ENCODE data around the gene DSTN.

DSTN gene

DNA sequence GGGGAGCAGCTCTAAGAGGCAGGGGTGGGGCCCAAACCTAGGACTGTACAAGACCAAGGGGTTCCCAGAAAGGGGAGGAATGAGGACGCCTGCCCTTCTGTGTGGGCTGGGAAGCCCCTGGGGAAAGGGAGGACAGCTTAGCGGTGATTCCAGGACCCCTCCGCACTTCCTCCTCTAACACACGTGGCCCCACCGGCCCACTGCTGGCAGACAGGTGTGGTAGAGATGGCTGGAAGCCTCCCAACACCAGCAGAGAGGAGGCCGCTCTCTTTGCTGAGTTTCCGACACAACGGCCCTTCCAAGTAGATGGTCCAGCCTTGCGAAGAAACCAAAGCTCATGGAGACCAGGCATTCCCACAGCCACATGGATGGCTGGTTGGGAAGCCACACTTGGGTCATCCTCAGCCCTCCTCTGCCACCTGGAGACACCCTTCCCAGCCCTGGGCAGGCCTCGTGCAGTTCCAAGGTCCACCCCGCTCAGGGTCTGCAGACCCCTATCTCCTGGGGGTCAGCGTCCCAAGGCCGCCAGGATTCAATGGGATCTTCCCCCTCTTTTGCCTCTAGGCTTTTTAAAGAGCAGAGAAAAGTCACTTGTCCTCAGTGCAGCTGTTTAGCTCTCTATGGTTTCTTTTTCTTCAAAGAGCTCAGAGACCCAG, 68.2 kb downstream of the DSTN start:
- DNase-seq (ENCODE audit: low read depth), result no peak

DNA sequence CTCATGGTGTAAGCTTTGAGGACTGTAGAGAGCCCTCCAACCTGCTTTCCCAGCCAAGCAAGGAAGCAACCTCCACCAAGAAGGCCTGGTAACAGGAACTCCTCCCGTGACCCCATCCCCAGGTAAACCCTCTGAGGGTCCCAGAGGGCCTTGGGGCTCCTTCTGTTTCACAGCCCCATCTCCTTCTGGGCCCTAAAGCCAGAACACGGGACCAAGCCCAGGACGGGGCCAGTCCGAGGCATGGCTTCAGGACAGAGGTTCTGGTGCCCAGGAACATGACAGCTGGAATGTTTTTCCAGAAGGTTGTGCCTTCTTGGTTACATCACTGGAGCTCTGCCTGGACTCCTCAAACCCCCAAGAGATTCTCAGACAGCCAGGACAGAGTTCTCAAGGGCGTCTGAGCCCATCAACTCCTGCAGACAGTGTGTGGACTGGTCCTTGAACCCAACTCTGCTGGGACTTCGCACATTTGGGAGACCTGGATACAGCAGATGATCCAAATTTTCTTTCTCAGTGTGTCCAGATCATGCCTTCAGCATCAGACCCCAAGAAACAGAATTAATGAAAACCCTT, 69.0 kb downstream of the DSTN start:
- no peak for DNase-seq (ENCODE audit: low read depth)

DNA sequence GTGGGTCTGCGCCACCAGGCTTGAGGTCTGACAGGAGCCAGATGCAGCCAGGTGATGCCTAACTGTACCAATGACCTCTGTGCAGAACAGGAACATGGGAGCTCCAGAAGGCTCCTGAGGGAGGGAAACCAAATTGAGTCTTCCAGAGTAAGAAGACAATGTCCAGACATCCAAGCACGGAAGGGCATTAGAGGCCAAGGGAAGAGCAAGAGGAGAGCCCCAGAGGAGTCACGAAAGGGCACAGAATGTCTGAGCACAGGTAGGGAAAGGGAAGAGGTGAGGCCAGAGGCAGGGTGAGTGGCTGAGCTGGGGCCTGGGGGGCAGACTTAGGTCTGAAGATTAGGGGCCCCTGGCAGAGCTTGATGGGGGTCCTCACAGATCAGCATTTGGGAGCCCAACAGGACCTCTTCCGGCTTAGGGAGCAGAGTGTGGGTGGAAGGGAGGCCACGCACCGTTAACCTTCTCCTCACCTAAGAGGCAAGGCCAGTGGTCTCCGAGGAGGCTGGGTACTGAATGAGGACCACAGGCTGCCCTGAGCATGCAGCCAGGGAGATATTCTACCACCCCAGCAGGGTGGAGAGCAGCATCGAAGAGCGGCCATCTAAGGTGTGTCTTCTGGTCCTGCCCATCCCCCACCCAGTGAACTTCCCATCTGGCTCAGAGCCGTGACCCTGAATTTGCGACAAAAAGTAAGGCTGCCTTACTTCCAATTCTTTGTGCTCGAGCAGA, 70.4 kb downstream of the DSTN start:
- DNase-seq (ENCODE audit: low read depth), result no peak

DNA sequence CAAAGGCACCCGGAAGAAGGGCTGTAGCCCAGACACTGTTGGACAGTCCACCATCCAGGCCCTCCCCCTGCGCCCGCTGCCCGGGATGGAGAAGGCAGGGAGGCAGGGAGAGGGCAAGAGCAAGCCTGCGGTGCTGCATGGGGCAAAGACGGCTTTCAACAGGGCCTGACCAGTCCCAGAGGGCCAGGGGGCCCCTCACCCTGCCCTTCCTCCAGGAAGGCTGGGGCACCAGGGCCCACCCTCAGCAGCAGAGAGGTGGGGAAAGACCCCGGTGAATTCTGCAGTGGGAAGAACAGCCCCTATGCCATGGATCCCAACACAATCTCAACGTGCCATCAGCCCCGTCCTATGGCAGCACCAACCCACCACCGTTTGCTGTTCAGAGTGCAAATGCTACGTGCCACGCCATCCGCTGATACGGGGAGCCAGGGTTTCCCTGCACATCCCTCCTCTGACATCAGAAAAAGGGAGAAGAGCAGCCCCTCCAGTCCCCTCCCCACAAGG, 71.1 kb downstream of the DSTN start:
- DNase-seq (ENCODE audit: low read depth), result no peak

DNA sequence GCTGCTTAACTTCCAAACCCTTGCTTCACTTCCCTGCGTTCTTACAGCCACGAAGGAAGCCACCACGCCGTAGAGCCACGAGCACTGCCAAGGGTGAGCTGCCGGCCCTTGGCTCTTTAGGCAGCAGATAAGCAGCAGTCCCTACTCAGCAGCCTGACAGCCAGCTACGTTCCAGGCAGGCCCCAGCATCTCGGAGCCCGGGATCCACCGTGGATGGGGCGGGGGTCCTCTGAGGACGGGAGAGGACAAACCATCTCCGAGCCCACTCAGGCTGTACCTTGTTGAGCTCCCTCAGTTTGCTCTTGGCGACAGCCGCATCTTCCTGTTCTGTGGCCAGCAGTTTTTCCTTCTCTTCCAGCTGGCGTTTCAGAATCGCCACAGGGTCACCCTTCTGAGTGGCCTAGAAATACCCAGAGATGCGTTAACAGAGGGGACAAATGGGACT, 71.7 kb downstream of the DSTN start:
- DNase-seq (ENCODE audit: low read depth), result no peak

DNA sequence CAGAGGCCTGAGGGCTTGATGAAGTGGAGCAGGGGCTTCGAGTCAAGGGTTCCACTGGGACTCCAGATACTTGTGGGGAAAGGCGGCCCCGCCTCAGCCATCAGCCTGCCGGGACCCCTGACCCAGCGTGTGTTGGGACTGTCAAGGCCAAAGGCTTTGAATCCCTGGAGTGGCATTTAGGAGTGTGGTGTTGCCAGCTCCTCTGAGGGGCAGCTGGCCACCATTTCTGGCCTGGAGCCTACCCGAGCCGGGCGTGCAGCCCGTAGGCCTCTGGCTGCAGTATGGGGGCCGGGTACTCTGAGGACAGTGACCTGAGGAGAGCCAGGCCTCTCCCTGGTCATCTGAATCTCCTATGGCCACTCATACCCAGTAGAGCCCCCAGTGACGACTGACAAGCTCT, 72.1 kb downstream of the DSTN start:
- no peak for DNase-seq (ENCODE audit: low read depth)

DNA sequence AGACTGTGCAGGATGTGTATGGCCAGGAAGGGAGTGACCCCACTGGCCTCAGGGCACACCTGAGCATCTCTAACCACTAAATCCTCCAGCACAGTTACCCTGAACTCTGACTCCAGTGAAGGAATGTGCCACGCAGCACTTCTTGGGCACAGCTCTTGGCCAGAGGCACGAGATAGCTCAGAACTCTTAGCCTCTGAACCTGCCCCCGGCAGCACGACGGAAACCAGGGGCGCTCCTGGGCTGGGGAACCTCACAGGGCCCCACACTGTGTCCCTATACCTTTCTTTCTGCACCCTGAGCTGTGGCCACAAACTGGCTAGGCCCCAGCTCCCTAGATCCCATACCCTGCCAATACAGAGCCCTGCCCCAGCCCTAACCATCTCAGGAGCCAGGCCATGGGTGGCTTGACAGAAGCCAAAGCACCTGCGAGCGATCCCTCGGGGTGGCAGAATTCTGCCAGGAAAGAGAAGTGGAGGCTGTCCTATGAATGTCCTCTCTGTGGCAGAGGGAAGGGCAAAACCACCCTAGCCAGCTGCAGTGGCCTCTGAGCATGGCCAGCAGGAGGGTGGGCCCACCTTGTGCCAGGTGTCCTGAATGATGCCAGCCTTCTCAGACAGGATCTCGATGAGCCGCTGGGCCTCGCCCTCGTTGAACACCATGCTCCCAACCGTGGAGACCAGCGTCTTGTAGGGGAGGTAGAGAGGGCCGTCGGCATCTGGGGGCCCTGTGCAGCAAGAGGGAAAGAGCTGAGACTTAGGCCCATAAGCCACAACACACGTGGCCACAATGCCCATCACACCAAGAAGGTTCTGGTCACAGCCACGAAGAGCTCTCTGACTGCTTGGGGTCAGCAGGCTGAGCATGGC, 72.8 kb downstream of the DSTN start:
- no peak for DNase-seq (ENCODE audit: low read depth)

DNA sequence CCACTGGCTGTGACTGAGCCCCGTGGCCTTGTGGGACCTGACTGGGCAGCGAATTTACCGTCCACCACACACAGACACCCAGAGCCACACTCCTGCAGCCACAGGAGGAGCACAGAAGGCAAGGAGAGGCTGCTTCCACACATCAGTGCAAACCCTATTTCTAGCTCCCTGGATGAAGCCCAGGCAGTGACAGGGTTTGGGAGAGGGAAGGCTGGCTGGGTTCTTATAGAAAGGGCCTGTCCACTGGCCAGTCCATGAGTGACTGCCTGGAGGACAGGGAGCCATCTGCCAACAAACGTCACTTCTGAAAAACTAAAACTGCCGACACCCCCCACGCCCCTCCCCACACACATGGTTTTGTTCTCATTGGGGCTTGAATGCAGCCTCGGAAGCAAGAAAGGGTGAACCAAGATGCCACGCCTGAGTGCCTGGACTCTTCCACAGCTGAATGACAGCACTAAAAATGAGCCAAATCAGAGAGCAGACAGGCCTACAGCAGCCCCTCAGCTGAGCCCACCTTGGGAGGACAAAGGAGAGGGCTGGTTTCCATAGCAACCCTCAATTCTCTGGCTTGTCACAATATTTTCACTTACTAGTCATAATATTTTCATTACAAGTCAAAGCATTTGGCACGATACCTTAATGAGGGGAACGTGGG, 73.8 kb downstream of the DSTN start:
- DNase-seq (ENCODE audit: low read depth), result no peak

DNA sequence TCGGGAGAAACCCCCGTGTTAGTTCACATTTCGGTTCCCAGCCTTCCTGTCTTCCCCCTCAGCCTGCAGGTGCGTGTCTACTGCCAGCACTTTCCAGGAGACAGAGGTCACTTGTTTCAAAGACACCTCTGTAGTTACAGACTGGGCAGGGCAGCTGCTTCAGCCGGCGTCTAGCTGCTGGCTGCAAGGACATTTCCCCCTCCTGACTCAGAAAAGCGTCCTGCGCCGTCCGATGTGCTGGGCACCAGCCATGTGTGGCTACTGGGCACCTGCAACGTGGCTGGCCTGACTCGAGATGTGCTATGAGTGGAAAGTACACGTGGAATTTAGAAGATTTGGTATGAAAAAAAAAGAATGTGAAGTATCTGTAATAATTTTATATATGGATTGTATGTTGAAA, 74.6 kb downstream of the DSTN start:
- DNase-seq (ENCODE audit: low read depth), result no peak

DNA sequence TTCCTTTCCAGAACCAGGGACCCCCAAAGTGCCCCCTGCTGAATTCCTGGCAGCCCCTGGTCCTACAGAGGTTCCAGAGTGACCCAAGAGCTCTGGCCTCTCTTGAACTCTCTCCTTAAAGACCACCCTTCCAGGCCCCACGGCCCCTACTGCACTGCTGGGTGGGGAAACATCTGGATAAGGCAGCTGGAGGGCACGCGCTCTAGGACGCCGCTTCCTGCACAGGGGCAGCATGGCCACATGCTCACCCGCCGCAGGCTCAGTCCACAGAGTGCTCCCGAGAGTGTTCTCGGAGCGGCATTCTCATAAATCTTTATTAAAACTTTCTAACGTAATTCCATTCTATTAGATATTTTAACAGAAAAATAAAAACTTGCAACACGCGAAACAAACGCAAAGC, 75.1 kb downstream of the DSTN start:
- no peak for DNase-seq (ENCODE audit: low read depth)

DNA sequence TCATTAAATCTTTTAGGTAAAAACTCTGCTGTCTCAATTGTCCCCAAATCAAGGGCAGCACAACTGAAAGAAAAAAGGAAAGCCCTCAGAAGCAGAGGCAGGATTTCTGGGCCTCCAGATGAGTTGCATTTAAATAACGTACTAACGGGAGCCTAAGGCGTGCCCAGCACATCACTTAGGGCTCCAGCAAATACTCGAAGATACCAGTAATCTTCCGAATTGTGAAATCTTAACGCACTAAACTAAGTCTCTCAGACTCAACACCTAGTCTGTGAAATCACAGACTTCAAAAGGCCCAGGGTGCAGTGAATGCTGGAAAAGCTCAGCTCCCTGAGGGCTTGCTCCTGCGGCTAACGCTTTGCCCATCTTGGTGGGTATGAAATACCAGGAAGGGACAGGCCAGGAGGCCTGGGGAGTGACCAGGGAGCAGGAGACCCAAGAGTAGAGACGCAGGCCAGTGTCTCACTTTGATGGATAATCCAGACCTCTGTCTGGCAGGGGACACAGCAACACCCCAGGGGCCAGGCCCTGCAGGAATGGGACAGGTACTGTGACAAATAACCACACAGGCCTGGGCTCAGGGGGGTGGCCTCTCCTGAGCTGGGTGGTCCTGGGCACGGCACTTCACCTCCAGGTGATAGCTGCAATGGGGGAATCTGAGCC, 75.8 kb downstream of the DSTN start:
- DNase-seq (ENCODE audit: low read depth), result no peak

DNA sequence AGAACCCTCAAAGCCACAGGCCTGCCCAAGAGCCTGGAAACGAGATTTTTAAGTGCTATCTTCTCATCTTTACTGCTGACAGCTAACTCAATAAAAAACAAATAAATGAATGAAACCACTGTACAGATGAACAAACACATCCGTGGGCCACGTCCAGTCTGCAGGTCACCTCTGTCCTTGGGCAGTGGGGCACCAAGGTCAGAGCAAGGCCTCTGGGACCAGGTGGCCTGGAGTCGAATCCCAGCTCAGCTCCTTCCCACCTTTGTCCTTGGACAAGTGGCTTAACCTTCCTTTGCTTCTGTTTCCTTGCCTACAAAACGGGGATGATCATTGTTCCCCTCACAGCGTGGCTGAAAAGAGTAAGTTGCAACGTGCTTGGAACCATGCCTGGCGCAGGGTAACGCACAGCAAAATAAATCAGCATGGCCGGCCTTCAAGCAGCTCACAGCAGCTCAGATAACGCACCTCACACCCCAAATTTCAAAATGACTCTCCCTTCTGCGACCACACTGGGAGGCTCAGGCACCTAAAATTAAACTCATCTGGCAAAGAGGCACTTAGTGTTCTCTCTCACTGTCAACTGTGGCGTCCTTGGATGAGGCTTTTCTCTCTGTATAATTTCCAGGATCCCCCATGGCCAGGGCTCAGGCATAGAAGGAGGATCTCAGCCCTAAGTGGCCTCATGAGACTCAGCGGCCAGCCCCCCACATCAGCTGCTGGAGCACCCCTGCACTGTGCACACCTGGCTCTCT, 76.5 kb downstream of the DSTN start:
- no peak for DNase-seq (ENCODE audit: low read depth)

DNA sequence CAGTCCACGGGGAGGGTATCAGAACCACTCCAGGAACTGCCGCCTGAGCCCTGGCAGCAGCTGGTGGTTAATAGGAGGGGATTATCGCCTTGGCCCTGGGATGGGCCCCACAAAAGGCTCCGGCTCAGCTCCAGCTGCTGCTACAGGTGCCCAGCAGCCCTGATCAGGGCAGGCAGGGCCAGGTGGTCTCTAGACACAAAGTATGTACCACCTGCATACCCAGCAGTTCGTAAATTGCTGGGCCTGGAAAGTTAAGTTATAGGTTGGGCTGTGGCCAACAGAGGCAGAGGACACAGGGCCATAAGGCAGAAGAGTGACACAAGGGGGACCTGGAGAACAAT, 77.1 kb downstream of the DSTN start:
- DNase-seq (ENCODE audit: low read depth), result no peak

DNA sequence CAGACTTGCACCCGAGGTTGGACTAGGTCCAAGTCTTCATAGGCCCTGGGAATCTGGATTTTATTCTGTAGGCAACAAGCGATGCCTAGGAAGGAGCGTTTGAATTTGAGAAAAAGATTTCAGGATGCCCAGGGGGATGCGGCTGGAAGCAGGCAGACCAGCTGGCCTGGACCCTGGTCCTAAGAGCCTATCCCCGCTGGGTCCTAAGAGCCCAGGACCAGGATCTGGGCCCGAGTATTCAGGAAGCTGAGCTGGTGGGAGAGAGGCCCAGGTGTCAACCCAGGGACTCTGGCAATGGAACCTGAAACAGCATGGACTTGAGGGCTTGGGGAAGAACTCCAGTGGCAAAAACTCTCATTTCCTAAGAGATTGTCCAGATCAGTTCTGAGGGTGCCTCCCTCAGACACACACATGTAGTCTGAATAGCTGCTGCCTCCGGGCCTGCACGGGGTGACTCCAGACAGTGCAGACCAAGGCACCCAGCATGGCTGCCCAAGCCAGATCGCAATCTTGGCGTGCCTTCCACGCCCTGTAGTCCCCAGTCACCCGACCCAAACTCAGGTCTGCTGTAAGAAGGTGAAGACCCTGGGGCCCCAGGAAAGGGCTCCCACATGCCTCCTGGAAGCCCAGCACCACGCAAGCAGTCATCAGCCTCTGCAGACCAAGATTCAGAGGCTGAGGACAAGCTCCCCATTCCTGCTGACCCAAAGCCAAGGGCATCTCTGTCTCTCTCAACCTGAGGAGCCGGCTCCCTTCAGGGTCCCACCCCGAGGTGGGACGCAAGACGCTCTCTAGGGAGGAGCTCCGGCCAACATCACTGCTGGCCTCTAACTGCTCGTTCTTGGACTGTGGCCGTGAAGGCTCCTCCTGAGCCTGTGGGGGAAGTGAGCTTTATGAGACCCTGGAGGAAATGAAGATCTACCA, 77.8 kb downstream of the DSTN start:
- DNase-seq (ENCODE audit: low read depth), result no peak

DNA sequence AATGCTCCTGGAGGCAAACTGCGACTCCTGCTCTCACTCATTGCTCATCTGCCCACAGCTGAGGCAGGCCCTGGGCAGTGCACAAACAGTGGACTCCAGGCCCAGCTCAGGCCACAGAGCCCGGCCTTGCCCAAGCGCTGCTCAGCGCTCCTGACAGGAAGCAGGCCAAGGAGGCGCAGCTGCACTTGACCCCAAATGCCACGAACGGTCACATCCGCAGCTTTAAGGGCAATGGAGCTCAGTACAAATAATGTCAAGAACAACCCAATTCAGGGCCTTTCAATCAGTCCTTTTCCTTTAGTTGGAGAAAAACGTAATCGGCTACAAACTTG, 78.4 kb downstream of the DSTN start:
- no peak for DNase-seq (ENCODE audit: low read depth)

DNA sequence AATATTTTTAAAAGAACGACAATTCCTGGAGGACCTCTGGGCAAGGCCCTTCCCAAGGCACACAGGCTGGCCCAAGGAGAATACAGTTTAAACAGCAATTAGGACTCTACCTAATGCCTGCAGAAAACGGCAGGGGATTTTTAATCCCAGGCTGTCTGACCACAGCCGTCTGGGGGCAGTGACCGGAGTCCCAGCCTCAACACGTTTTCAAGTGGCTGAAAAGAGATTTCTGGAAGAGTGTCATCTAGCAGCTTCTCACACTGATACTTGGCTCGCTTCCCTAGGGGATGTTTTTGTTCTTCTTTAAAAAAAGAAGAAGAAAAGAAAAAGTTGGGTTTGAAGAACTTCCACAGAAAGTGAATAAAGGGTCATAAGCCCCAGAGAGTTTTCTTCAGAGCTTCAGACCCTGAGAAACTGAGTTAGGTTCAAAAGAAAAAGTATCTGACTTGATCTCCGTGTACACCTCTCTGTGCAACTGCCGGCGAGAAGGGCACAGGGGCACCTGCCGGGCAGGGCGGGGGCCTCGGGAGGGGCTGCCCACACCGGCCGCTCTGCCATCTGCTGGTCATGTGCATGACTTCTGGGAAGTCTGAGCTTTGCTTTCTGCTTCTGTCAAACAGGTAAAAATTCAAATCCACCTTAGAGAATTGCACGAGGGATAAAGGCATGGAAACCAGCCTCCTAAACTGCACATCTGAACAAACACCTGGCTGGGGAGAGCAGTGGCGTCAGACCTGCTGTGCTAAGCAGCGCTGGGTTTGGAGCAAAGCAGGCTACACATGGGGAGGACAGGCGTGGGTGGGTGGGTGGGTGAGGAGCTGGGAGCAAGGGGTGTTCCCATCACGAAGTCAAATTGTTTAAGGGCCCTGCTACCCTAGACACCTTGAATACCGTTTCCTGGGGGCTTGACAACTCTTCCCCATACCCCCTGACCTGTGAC, 79.2 kb downstream of the DSTN start:
- DNase-seq (ENCODE audit: low read depth), result no peak

DNA sequence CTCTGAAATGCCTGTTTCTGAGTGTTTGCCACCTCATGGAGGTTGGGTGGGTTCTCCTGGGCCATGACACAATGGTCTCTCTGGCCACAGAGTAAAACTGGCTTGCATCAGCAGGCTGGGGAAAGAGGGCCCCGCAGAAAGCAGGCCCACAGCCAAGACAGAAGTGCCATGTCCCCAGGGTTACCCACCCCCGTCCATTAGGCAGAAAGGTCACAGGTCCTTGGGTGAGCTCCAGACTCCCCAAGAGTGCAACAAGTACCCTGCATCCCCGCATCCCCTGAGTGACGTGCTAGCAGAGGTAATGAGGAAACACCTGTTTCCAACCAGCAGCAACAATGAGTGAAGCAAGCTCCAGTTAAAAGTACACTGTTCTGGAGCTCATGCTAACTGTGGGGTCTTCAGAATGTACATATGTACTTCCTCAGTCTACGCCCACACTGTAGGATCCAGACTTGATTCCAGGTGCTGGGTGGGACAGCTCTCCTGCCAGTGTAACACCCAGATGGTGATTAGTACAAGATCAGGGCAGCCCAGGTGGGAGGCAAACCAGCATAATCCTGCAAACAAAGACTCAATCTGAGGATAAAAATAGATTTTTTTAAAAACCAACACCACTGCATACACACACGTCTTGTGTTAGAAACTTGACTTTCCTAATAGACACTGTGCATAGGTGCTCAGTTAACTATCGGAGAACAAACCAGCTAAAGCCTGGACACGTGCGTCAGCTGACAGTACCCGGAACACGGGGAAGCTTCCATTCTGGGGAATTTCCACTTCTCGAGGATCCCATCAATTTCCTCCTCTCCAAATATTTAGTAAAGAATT, 80.6 kb downstream of the DSTN start:
- DNase-seq (ENCODE audit: low read depth), result no peak
